Measurements from ENCODE around the gene RBPMS2.
"Not testable (repeated sequence)": the region's sequence is repeated elsewhere in the genome, so short reads cannot be mapped to it uniquely, and the experiment has no call there.

RBPMS2 gene

GRCh38 chr15:64749999-64750657, 25.3 kb downstream of the RBPMS2 start:
- no peak for DNase-seq

- DNase-seq = no peak
These were observed 26.2 kb downstream of the RBPMS2 start for GRCh38 chr15:64749167-64749566.

- DNase-seq = no peak
These were observed 27.1 kb downstream of the RBPMS2 start for GRCh38 chr15:64748251-64748650.

- DNase-seq = no peak
These were observed 27.8 kb downstream of the RBPMS2 start for GRCh38 chr15:64747578-64747977.

GRCh38 chr15:64746921-64747320, 28.5 kb downstream of the RBPMS2 start:
- DNase-seq = no peak

- DNase-seq = no peak
These were observed 29.0 kb downstream of the RBPMS2 start for GRCh38 chr15:64746356-64746755.

- no peak for DNase-seq
These were observed 31.7 kb downstream of the RBPMS2 start for GRCh38 chr15:64743691-64744090.

- DNase-seq = no peak
These were observed 32.5 kb downstream of the RBPMS2 start for GRCh38 chr15:64742921-64743320.

GRCh38 chr15:64742385-64742784, 33.0 kb downstream of the RBPMS2 start:
- no peak for DNase-seq

GRCh38 chr15:64741708-64742107, 33.7 kb downstream of the RBPMS2 start:
- not testable (repeated sequence) for DNase-seq

GRCh38 chr15:64740311-64741170, 34.8 kb downstream of the RBPMS2 start:
- DNase-seq = no peak

- DNase-seq = no peak
These were observed 35.7 kb downstream of the RBPMS2 start for GRCh38 chr15:64739577-64740143.

- no peak for DNase-seq
These were observed 36.2 kb downstream of the RBPMS2 start for GRCh38 chr15:64739156-64739555.

- DNase-seq = no peak
These were observed 36.9 kb downstream of the RBPMS2 start for GRCh38 chr15:64738226-64739095.

GRCh38 chr15:64732156-64732860, 43.1 kb downstream of the RBPMS2 start:
- no peak for DNase-seq

- no peak for DNase-seq
These were observed 43.6 kb downstream of the RBPMS2 start for GRCh38 chr15:64731805-64732151.

- DNase-seq = peak; percentile 86
These were observed 44.2 kb downstream of the RBPMS2 start for GRCh38 chr15:64731012-64731804.

GRCh38 chr15:64730151-64730550, 45.2 kb downstream of the RBPMS2 start:
- no peak for DNase-seq

- no peak for DNase-seq
These were observed 55.2 kb downstream of the RBPMS2 start for GRCh38 chr15:64720188-64720587.

- DNase-seq = no peak
These were observed 57.5 kb downstream of the RBPMS2 start for GRCh38 chr15:64717735-64718495.

GRCh38 chr15:64717130-64717529, 58.3 kb downstream of the RBPMS2 start:
- no peak for DNase-seq
